SK-N-DZ (cell line): Measurements from ENCODE around the gene ZSWIM6.

Source experiments
- DNase-seq: peaks from one replicate; pipeline ENCODE4 v3.0.0-alpha.2; 2015; ENCODE audit warnings: low spot score

Gene ZSWIM6

DNA sequence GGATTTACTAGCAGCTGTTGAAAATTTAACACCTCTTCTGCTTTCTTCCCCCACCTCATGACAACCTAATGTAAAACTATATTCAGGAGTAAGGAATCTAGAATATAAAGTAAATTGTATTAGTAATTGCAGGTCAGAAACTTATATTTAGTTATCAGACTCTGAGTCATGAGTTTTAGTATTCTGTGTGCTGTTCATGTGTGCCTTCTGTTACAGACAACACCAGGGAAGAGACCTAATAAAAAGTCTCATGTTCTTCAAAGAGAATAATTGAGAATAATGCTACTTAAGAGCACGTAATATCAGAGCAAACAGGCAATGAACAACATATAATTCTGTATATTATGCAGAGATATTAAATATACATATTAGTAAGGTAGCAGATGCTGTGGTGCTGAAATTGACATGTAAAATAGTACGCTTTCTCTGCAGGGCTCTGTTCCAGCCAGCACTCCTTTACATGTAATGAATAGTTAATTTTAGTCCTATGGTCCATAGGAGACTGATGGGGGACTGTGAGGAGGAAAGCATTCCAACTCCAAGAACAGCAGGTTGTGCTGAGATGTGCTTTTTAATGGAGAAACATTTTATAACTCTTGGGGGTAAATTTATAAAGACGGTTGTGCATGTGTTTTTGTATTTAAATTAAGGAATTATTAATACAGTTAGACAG lies 106.4 kb downstream of the ZSWIM6 start:
- DNase-seq: no peak

DNA sequence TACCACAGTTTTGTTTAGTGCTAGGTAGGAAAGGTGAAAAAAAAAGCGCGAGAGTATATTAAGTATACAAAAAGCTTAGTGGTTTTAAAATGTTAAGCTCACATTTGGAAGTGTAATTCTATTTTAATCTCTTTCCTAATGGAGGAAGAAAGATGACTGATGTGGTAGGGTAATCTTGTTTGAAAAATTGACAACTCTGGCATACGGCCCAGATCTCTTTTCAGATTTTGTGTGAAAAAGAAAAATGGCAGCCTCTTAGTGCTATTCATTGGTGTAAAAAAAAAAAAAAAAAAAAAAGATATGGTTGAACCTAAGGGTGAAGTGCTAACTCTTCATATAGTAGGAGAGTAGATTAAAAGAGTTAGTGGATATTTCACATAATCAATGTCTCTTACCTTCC lies 108.0 kb downstream of the ZSWIM6 start:
- no peak for DNase-seq

DNA sequence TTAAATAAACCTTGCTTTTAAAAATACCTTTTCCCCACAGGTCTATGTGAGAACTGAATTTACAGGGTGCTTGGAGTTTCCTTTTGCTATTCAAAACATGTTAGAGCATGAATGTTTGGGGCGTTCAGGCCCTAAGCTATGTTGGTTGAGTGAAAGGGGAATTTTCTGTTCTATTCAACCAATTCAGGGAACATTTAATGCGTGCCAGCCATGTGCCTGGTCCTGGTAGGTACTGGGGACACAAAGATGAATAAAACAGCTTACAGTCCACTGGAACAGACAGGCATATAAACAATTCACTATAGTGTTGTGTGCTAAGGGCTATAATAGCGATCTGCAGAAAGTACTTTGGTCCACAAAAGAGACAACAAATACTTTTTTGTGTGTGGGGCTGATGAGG lies 108.5 kb downstream of the ZSWIM6 start:
- no peak for DNase-seq

DNA sequence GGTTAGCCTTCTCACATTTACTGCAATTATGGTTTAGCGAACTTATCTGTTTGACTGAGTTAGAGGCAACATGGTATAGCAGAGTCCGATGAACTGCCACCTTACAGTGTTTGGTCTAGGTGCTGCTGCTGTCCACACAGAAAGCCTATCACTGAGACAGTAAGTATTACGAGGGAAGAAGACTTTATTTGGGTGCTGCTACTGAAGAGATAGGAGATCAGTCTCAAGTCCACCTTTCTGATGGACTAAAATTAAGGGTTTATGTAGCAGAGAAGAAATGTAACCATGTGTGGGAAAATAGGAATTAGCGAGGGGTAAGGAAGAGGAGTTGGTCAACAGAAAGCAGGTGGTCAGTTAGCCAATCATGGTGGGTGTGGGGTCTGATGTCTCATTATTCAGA lies 109.7 kb downstream of the ZSWIM6 start:
- DNase-seq: no peak

DNA sequence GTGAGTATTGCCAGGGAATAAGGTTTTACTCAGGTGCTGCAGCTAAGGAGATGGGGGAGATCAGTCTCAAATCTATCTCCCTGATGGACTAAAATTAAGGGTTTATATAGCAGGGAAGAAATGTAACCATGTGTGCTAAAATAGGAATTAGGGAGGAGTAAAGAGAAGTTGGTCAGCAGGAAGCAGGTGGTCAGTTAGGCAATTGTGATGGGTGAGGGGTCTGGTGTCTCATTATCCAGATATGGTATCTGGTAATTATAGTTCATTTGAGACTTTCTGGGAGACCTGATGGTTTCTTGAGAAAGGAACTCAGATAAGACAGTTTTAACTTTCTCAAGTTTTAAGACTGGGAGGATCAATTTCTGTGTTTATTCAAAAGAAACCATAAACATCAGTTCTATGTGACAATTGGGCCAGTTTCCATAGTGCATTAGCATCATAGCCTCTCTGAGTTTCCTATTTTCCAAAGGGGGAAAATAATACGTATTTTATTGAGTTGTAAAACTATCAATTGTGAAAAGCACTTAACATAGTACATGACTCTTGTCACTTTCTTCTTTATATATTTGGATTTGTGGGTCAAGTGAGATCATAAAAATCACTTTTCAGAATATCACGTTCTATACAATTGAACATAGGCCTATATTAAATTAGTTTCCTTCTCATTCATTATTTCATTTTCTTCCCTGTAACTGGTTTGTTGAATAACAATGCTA lies 115.9 kb downstream of the ZSWIM6 start:
- no peak for DNase-seq

DNA sequence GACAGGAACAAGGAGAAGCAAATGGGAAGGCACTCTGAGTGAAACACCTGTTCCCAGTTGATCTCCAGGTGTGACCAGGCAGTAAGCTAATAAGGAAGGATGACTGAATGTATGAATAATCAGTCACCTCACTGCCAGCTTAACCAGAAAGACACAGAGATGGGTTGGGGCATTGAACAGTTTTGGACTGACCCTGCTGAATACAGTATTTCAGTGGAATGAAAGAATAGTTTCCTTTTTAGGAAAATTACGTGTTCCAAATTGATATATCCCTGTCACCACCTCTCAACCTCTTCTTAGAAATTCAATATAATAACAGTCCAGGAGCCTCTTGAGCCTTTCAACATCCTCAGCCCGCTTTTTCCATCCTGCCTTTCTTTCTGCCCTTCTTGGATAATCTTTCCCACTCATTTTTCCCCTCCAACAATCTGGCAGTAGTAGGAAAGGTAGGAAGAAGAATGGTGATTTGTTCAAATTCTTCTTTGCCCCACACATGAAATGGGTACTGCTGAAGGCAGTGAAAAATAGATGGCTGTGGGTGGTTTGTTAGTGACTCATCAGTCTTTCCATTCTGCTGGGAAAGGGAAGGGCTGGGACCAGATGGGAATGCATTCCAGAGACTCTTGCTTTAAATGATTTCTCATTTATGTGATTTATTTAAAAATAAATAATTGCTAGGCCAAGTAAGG lies 117.9 kb downstream of the ZSWIM6 start:
- DNase-seq: peak; percentile 42

DNA sequence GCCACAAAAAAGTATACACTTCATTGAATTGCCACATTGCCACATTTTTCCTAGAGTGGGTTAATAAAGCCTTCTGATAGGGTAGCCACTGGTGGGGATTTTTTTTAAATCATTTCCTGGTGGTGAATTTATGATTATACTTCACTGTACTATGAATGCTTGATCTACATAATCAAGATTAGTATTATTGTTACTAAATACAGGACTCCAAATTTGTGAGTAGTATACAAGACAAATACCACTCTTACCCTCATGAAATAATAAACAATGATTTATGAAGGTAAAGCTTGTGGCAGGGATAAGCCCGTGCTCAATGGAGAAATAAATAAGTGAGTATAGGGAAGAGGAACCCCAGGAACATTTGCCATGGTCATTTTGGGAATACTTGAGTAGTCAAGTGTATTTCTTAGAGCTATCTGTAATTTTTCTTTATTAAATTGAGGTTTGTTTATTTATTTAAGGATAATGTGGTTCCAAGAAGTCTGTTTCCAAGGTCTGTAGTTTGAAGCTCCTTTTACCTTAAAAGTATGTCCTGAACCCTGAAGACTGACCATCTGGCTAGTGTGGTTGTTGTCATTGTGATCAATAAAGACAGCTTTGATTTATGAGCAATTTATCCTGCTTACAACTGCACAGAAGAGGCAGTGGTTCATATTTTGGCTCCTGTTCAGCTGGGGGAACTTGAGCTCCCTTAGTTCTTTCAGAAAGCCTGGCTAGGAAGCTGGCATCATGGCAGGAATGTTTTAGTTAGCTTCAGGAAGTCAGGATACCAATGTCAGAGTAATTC lies 118.6 kb downstream of the ZSWIM6 start:
- peak; percentile 98 for DNase-seq

DNA sequence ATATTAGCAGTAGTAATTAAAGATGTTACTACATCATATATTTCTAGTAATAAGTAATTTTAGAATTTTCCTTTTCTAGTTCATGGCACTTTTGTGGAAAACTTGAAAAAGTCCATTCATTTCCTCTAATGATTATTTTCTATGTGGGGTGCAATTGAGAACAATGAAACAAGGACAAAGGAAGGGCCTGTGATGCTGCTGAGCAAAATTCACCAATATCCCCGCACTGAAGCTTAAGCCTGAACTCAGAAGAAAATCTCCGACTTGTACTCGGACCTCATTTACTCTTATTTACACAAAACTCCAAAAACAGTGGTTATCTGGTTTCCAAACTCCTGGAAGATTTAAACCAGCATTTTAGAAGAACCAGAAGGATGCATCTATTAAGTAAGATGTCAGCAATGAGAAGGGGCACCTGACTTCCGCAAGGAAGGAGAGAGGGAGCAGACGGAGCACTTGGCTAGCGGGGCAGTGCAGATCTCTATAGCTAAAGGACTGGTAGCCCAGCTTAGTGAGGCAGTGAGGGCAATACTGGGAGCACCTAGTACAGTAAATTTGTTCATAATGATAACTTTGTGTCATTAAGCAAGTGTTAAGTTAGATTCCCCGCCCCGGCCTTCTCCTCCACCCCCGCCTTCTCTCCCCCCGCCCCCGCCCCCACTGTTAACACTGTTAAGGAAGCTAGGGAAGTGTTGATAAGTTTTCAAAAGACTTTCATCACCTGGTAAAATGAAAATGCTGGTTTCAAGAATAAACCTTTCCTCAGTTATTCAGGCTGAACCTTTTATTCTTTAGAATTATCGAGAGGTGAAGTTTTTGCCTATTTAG lies 123.3 kb downstream of the ZSWIM6 start:
- DNase-seq: no peak

DNA sequence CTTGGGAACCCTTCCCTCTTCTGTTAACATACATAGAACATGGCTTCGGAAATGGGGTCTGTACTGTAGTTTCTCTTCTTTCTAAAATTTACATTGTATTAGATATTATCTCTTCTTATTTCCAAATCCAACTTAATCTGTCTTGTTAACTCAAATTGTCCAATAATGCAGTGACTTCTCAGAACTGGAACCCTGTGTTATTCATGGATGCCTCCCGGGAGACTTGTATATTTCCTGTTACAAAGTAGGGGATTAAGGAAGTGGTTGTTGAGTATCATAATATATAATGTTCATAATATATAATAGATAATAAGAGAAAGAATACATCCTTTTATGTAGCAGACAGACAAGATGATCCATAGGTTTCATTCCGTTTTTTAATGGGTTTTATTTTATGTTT lies 128.4 kb downstream of the ZSWIM6 start:
- no peak for DNase-seq

DNA sequence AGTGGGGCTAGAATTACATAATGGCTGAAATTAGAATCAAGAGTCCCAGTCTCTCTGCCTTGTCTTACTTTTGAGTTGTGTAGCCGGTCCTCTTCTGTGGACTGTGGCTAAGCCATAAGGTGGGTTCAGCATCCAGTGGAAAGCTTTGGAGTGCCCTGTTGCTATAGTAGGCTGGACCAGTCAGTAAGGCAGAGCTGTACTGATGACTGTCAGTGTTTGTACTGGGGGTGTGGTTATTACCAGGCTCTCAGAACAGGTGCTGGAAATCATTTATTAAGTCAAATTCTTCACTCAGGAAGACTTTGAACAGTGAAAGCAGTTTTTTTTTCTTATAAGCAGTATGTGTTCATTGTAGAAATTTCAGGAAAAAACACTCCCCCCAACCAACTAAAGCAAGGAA lies 129.4 kb downstream of the ZSWIM6 start:
- no peak for DNase-seq

DNA sequence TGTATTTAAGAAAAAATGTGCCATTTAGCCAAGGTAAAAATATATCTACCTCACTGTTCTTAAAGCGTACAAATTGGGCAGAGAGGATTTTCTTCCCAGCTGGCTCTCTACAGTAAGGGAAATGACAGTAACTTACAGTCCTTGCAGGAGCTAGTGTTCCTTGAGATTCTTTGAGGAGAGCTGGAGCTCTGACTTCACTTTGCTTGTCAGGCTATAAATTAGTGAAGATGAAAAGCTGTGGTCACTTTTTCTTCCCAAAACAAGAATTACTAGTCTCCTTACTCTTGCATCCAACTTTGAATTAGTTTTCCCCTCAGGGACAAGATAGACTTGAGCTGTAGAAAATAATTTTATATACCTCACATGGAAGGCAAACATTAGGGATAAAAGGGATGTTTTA lies 129.9 kb downstream of the ZSWIM6 start:
- DNase-seq: no peak

DNA sequence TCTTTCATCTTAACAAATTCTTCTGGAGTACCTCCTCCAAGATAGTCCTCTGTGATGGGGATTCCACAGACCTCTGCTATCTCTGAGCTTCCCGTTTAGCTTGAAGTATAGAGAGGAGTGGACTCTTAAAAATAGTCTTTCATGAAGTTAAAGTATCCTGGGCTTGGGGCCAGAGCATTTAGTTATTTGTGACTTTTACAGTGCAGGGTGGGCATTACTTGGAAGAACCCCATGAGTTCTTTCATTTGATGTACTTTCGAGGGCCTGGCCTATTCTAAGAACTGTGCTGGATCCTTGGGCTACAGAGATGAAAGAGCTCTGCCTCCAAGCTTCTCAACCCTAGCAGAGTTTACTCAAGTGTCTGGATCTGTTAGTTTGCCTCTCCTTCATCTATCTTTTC lies 131.5 kb downstream of the ZSWIM6 start:
- no peak for DNase-seq

DNA sequence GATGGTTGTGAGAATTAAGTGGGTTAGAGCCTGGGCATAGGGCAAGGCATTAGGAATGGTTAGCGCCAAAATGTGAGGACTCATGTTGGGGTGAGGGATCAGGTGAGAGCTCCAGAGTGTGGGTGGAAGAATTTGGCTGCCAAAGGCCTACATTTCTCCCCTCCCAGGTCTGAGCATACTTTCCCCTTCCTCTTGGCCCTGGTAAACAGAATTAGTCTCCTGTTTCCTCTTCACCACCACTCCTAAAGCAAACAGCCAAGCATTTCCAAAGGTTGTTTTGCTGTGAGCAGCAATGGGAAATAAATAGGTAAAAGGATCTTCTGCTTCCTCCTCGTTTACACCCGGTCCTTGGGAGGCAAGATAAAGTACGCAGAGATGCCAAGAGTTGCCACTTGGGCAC lies 132.5 kb downstream of the ZSWIM6 start:
- no peak for DNase-seq

DNA sequence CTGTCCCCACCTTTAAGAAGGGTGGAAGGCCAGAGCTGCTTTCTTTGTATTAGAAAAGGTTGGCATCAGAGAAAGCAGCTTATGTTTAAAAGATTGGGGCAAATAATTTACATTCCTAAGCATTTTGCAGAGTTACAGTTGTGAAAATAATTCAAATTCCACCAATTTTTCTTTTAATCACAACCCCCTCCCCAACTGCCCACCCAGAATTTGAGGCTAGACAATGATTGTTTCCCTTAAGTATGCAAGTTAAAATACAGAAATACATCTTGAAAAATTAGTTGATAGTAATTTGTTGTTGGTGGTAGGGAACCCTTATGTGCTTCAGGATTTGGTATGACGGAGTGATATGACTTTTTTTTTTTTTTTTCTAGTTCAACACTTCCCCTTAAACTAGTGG lies 133.0 kb downstream of the ZSWIM6 start:
- DNase-seq: no peak

DNA sequence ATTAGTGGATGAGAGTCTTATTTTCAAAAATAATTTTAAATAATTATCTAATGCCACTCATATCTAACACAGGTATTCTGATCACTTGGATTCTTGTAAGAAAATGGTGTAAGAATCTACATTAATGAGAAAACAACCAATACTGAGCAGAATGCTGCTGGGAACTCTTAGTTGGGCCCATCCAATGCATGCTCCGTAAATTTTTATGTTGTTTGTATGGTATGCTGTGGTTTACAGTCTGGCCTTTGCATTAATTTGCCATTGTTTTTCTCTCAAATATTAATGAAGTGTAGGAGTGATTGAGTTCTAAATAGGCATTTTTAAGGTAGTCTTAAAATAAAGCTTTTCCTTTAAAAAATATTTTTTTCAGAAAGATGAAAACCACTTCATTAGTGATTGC lies 133.4 kb downstream of the ZSWIM6 start:
- DNase-seq: no peak

DNA sequence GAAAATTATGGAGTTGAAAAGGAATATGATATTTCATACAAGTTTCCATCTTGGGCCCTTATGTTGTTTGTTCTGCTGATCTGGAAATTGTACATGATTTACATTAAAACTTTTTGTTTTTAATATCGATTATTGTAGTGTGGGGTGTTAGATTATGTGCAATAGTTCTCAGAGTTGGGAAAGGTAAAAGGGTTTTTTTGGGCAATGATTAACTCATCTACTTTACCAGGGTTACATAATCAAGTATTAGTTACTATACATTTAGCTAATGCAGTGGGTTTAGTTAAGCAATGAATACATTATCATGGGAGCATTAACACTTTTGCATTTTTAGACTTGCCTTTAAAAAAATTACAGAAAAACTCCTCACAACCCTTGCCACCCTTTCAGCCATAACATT lies 134.0 kb downstream of the ZSWIM6 start:
- DNase-seq: no peak

DNA sequence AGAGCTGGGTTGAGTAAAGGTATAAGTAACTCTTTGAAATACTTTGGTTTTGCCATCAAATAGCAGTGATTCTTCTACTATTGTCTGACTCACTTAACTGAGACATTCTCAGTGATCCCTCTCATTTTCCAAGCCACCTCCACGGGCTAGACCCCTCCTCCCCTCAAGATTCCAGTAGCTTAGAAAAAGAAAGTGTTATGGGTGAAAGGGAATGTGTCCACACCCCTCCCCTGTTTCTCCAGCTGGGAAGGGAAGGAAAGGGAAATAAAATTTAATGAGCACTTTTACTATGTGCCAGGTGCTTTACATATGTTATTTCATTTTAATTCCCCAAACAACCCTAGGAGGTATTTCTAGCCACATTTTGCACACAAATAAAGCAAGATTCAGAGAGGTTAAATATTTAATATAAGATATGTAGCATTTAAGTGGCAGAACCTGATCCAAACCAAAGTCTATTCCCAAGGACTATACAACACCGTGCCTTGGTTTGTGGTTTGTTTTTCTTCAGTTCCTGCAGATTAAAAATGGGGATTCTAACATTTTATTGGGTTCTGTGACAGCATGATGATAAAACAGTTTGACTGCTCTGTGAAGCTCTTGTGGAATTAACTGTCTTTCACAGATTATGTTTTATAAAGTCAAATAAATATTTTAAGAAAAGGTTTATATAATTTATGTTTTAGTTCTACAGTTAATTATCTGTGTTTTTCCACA lies 135.9 kb downstream of the ZSWIM6 start:
- no peak for DNase-seq

DNA sequence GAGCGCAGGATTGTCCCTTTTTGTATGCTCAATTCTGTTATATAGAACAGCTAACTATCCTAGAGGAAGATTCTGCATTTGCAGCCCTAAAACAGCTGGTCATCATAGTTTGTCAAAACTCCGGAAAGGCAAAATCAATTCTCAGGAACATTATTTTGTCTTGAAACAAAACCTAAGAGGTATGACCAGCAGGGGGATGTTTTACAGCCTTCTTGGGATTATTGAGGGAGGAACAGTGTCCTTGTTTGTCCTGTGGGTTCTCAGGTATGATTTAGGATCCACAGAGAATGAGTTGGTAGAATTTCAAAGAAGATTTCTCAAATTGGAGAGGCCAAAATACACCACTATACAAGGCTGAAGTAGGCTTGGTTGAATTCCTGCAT lies 136.4 kb downstream of the ZSWIM6 start:
- DNase-seq: no peak

DNA sequence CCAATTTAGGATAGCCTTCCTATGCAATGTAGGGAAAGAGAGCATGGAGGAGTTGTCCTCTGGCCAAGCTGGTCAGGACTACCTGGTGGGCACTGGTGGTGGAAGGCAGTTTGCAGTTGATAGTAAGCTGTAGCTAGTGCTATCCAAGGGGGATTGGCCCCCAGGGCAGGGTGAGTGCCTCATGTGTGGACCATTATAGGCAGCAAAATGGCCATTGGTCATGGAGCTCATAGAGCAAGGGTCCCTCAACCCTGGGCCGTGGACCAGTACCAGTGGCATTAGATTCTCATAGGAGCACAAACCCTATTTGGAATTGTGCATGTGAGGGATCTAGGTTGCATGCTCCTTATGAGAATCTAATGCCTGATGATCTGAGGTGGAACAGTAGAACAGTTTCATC lies 139.3 kb downstream of the ZSWIM6 start:
- DNase-seq: no peak

DNA sequence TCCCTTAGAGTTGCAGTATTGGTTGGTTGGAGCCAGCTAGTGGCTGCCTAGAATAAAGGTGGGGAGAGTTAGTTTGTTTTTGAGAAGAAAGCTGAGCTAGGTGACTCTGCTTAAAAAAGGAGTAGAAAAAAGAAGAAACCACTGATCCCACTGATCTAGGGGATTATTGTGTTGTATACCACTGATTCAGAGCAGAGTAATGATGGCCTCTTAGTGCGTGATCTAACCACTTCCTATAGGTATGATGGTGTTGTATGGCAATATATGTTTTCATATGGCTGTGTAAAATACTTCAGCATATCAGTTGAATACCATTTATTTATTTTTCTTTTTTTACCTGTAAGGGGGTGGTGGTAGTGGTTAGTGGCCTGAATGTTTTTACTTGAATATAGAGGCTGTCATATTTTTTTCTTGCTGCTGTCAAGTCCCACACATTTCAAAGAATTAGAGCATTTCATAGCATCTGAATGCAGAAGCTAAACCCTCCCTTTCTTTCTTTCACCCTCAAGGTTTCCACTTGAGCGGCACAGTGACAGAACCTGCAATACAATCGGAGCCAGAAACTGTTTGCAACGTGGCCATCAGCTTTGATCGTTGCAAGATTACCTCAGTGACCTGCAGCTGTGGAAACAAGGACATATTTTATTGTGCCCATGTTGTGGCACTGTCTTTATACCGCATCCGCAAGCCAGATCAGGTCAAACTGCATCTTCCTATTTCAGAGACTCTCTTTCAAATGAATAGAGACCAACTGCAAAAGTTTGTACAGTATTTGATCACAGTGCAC lies 140.3 kb downstream of the ZSWIM6 start:
- DNase-seq: no peak
